GM03348 (cell line): ENCODE measurements around the gene MGAT4A.

Source experiments
- DNase-seq: peaks from one replicate; pipeline ENCODE4 v3.0.0; 2012; ENCODE audit warnings: low spot score

Gene MGAT4A

DNA sequence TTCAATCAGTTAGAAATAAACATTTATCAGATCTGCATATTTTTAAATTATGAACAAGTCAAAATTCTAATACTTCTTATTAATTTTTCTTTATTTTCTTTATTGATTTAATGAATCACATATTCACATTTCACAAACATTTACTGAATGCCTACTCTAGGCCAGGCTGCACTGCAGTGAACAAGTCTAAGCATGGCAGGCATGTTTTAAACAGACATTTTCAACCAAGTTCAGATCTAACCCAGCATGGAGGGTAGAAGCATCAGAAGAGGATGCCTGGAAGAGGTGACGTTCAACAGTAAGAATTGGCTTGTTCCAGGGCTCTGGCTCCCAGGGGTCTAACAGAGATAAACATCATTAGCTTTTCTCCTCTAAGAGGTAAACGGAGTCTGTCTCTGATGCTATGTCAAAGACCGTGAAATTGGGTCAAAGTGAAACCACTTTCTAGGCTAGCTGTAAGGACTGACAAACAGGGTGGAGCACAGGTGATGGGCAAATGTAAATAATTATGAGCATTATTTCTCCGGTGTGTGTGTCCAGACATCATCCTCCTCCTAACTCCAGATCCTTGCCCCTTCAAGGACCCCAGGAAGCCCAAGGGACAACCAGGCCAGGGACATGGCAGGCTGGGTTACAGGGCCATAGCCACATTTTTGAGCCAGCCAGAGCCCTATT lies 72.0 kb downstream of the MGAT4A start:
- DNase-seq = no peak

DNA sequence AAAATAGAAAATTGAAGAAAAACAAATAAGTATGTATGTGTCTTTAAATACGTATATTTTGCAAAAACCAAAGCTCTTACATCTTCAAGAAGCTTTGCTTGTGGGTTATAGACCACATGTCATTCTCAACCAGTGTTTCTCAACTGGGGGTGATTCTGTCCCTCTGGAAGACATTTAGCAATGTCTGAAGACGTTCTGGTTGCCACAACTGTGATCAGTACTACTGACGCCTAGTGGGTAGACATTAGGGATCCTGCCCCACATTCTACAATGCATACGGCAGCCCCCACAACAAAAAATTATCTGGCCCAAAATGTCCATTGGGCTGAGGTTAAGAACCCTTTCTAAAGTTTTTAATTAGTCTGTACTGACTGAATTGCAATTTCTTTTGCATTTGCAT lies 74.1 kb downstream of the MGAT4A start:
- DNase-seq = no peak

DNA sequence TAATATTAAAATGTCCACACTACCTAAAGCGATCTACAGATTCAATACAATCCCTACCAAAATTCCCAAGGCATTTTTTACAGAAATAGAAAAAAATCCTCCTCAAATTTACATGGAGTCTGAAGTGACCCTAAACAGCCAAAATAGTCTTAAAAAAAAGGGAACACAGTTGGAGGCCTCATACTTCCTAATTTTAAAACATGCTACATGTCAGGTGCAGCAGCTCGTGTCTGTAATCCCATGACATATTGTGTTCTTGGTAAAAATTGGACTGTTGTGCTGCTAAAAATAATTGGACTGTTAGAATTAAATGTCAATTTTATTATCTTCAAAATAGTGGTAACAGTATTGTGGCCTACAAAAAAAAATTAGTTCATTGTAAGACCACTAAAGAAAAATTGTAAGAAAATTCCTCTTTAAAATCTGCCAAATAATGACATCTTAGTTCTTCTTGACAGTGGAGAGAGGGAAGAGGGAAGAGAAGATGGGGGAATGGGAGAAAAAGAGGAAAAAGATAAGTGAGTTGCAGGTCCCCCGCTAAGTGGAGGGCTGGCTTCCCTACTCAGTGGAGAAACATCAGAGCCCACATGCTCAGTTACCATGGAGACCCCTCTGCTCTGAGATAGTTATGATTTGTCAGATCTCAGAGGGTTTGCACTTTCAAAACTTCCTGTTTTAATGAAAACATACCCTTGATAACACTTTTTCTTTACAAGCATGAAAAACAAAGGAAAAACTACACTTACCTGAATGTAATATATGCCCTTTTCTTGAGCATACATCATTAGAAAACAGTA lies 76.0 kb downstream of the MGAT4A start:
- no peak for DNase-seq

DNA sequence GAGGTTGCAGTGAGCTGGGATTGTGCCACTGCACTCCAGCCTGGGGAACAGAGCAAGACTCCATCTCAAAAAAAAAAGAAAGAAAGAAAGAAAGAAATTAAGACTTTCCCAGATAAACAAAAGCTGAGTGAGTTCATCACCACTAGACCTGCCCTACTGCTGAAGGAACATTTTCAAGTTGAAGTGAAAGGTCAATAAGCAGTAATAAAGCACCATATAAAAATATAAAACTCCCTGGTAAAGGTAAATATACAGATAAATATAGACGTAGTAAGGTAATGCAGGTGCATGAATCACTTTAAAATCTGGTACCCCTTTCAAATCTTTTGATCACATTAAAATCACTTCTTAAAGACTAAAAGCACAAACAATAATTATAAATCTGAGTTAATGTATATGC lies 79.9 kb downstream of the MGAT4A start:
- DNase-seq = no peak

DNA sequence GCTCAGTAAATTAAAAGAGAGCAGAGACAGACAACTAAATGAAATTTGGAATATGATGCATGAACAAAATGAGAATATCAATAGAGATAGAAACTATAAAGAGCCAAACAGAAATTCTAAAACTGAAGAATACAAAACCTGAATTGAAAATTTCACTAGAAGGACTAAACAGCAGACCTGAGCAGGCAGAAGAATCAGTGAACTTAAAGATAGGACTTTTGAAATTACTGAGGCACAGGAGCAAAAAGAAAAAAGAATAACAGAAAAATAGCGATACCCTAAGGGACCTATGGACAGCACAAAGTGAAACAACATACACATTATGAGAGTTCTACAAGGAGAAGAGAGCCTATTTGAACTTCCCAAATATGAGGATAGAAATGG lies 80.9 kb downstream of the MGAT4A start:
- no peak for DNase-seq

DNA sequence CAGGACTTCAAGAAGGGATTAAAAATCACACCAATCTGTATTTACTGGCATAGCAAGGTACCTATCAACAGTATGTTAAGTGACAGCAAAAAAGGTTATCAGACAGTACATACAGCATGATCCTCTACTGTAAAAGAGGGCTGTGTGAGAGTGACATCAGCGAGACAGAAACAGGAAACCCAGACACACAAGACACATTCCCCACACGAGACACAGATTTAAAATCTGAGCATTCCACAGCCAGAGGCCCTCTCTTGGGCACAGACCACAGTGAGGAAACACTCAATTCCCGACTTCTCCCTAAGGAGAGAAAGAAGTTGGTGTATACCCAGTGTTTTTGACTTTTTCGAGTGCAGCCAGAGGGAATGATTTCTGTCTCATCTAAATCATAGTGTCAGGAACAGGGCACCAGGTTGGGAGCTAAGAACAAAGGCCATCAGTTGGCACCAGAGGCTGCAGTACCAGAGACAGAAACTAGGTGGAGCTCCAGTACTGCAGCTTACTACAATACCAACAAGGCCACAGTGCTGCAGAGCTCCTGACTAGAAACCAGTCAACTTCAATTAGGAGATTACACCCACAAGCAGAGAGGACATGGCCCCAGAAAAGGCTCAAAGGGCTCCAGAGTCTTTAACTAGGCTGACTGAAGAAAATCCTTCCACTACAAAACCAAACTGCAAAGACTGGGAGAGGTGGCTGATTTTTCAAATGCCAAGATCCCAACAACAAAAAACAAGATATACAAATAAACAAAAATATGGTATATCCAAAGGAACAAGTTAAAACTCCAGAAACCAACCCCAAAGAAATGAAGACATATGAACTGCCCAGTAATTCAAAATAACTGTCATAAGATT lies 81.6 kb downstream of the MGAT4A start:
- peak; percentile 78 for DNase-seq

DNA sequence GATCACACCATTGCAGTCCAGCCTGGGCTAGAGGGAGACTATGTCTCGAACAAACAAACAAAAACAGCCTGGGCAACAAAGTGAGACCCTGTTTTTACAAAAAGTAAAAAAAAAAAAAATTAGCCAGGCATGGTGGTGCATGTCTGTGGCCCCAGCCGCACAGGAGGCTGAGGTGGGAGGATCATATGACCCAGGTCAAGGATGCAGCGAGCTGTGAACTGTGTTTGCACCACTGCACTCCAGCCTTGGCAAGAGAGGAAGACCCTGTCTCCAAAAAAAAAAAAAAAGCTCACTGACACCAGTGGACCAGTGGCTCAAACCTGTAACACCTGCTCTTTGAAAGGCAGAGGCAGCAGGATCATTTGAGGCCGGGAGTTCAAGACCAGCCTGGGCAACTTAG lies 82.5 kb downstream of the MGAT4A start:
- DNase-seq = no peak

DNA sequence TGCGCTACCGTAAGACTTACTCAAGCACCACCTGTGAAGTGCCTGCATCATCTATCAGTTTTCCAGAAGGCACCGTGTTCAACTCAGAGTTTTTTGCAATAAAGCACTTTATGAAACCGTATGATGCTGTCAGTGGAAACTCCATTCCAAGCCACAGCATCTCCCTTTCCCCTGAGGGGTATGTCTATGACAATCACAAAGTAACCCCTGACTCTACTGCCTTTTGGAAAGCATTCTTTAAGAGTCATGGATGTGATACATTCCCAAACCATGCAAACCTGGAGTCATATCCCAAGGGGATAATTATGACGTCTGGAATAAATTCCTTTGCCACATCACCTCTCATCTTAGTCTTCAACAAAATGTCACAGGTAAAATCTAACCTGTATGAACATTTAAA lies 83.3 kb downstream of the MGAT4A start:
- DNase-seq = no peak

DNA sequence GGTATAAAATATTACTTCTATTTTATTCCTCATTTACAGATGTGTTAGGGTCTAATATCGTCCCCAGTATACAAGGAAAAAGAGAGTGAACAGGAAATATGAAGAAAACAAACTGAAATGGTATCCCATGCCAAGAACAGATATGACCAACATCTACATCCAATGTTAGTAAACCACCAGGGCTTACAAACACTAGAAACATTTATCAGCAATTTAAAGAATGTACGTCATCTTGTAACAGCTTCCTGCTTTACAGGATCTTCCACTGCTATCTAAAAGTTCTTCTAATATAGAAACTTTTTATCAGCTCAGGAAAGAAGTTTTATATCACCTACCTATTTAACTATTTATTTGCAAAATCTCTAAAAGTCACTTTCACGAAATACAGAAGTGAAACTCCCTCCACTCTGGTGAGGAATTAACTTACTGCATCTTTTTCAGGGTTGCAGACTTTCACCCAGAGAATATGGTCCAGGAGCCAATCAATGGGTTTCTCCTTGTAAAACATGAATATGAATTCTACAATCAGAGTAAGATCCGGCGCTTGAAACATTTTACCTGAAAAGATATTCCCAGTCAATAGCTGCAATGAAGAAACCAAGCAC lies 87.3 kb downstream of the MGAT4A start:
- no peak for DNase-seq

DNA sequence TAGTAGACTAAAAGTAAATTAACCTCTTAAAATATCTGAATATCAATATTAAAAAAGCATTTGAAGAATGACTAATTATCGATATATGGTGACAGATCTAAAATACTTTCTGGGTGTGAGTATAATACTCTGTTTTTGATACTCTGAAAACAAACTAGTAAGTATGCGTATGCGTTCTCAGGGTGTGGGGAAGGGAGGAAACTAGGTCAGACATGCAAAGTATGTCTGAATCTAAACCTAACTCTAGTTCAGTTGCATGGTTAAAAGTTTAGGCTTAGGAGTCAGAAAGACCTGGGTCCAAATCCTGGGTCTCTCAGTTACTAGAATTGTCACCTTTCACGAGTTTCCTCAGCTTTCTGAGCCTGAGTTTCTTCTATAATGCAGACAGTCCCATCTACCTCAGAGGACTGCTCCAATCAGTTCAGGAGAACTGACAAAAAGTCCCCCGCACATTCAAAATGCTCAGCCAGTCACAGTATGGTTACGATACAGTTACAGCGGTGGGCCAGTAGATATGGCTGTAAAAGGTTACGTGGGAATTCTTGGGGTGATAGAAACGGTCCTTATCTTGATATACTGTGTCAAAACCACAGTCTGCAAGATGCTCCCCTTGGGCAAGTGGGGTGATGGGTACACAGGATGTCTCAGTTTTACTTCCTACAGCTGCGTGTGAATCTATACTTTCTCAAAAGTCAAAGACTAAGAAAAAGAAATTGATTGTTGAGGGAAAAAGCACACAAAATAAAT lies 93.4 kb downstream of the MGAT4A start:
- DNase-seq = no peak

DNA sequence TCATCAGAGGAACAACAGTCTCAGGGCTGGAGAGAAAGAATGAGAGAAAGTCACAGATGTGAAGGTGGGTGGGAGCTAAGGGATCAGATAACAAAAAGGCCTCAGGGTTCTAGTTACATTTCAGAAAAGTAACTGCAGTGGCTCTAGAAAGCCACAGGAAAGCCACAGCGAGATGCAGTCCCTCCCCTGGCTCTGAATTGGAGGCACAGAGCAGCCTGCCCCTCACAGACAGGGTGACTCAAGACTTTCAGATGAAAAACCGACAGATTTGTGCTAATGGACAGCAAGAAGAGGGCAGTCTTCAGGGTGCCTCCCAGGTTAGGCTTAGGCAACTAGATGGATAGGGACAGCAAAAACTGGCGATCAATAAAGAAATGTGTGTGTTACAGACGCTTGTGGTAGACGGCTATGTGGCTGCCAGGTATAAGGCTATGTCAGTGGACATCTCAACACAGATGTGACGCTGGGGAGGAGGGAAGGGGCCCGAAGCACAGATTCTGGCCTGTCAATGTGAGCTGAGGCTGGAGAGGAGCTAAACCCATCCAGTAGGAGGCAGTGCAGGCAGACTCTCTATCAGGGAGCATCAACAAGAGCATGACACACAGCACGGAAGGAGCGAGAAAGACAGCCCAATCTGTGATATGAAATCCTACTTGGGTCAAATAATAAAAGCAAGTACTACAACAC lies 96.4 kb downstream of the MGAT4A start:
- no peak for DNase-seq

DNA sequence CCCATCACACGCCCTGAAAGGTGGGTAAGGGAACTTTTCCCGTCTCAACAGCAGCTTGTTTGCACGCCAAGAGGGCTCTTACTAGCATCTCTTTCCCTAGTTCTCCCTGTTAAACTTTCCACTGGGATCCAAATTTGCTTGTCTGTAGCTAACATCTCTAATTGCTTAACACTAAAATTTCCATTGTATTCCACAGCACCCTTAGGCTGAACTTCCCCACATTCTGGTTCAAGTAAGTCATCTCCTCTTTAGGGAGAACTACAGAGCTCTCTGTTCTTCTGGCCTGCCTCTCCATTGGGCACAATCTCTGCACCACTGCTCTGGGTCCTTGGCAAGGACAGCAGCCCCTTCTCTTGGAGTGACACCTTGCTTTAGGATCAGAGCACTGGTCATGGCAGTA lies 98.6 kb downstream of the MGAT4A start:
- no peak for DNase-seq

DNA sequence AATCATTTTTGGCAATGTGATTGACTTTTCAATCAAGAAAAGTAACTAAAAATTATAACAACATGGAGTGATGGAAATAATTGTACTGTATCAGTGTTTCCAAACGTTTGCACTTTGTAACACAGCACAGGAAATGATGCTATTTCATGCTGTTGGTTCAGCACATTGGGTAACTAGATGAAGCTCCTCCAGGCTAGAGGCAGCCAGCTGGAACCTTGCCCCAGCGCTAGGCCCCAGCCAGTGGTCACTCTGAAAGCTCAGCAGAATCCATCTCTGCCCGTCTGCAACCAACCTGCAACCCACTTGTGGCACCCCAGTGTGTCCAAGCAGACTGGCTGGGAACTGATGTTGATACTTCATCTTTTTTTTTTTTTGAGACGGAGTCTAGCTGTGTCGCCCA lies 107.3 kb downstream of the MGAT4A start:
- DNase-seq = no peak

DNA sequence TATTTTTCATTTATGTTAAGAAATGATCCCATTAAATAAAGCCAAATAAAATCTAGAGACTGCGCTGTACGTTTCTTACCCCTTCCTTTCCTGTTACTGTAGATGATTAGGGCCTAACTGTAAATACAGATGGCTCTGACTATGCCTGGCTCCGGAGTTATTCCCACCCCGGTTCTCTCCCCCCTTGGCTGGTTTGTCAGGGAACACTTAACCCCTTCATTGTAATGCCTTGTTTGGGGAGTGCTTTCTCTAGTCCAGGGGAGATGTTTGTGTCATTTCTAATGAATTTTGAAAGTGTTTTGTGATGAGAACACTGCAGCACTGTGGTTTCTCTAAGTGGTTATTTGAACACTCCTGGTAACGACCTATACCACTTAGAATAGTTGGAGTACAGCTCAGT lies 113.8 kb downstream of the MGAT4A start:
- no peak for DNase-seq

DNA sequence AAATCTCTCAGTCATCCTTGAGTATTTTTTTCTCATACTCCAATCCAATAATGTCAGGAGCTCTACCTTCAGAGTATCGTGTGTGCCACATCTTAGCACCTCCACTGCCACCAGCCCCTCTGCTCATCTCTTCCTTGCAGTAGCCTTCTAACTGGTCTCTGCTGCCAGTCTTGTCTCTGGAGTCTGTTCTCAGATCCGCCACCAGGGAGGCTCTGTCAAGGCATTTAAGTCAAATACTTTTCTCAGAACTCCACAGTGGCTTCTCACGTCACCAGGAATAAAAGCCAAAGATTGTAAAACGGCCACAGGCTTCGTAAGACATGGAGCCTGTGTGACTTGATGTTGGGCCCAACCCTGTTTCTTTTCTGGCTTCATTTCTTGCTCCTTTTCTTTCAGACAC lies 115.5 kb downstream of the MGAT4A start:
- no peak for DNase-seq

DNA sequence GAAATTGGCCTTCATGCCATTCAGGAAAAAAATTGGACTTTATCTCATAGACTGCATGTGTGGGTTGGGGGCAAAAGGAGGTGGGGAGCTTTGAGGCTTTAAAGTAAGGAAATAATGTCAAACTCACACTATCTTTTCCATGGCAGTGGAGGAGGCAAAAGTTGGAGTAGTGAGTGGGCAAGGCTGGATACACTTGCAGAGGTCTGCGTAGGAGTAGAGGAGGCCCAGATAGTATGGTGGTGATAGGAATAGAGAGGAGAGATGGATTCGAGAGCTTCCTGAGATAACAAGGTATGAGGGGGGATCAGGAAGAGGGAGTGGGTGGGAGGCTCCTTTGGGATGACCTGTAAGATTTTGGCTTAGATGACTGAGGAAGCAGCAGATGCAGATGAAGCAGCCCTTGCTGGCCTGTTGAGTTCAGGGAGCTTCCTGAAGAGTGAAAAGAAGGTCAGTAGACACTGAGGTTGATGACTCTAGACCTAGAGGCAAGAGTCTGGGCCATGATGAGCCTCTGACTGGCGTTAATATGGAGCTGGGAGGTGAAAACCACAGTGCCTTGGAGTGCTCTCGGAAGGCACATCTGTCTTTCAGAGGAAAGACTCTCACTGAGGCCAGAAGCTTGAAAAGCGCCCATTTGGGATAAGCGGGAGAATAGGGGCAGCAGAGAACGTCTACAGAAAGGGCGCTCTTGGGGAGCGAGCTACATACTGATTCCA lies 116.8 kb downstream of the MGAT4A start:
- no peak for DNase-seq

DNA sequence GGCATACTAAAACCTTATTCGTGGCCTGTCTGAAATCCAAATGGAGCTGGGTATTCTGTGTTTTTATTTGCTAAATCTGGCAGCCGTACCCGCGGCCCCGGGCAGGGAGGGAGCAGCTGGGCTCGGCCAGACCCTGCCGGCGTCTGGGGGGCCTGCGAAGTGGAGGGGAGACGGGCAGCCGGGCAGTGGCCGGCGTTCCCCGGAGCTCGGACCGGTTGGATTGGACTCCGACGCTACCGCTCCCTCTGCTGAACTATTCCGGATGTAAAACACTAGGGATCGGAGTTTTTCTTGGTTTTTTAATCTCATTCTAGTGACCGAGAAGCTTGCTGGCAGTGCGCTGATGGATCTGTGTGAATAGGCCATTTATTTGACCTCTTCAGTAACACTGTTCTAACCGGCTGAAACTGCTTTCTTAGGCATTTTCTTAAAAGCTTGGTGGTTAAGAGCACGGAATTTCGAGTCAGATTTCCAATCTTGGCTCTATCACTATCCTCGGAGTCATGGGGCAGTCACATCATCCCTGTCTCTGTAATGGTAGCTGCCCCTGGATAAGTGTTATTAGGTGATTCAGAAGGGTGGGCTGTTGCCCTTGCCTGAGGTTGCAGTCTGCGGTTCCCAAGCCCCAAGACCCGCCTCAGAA lies 121.8 kb downstream of the MGAT4A start:
- peak; percentile 64 for DNase-seq

DNA sequence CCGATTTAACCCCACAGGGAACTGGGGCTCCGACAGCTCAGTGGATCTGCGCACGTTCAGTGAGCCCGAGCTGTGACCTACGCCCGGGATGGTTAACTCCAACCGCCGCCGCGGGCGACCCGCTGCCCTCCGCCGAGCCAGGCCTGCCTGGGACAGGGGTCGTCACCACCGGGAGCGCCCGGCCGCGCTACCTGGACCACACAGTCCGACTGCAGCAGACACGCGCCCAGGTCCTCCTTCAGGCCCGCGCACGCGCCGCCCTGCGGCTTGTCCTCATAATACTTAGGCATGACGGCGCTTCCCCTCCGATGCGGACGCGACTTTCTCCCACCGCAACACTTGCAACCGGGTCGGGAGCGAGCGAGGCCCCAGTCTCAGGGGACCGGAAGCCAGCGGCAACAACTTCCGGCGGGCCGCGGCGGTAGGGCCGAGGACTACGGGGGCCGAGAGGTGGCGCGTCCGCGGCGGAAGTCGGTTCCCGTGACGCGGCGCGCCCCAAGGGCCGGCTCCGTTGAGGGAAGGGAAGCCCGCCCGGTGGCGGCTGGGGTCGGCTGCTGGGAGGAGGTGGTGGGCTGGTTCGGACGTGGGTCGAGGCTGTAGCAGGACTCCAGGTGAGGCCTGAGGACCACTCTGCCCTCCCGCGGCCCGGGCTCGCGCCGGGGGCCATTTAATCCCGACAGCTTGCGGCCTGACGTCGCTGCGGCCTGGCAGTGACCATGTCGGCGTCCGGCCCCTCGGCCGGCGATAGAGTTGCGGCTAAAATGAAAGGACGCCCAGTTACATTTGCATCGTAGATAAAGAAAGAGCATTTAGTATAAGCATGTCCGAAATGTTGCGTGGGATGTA lies 122.6 kb downstream of the MGAT4A start, which contains the start of the genes COA5 and UNC50:
Gene COA5 (minus strand): TSS at position 397 of the 846 bp plus-strand sequence. CDS start 107 bp downstream, at position 290.
Gene UNC50 (plus strand): TSS at position 474 of the 846 bp plus-strand sequence. CDS start 1,171 bp downstream, outside the sequence.
- peak; percentile 97 for DNase-seq

DNA sequence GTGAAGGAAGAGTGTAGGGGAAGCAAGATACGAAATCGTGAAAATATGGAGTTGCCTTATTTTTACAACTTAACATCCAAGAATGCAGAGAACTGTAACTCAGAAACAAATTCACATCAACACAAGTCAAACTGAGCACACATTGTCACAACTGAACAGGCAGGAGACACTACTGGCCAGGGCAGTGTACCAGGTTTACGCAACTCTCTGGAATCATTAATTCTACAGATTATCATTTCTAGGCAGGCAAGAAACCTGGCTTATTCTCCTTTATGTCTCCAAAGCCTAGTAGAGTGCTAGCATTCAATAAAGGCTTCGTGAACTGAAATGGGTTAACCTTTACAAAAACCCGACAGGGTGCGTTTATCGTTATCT lies 123.2 kb downstream of the MGAT4A start:
- DNase-seq = peak; percentile 25
